GM23338 (cell line): ENCODE data around the gene APP. TPM values are rescaled to one million over a fixed set of nuclear protein-coding genes. Genes with fewer than 3 reads are reported as not detected.

ENCODE experiments used
- ATAC-seq: fragments of 200-7000 bp; cut with Tn5 transposase; 3 replicates; pipeline ENCODE4 v1.9.1; 2020
- DNase-seq: peaks from one replicate; pipeline ENCODE4 v3.0.0-alpha.2; 2015; ENCODE audit warnings: low spot score
- H2AFZ ChIP-seq: fragments of 200-600 bp; sonication (generic); 2 replicates; pipeline ENCODE4 v1.8.0; 2016; ENCODE audit warnings: antibody characterized with exemption, mild to moderate bottlenecking, moderate library complexity
- H3F3A ChIP-seq: fragments of 200-600 bp; sonication (generic); replicated peaks from 2 replicates; pipeline ENCODE4 v1.8.0; 2017; ENCODE audit warnings: antibody characterized with exemption, mixed run types, low read depth
- H3K27ac ChIP-seq: fragments of 200-600 bp; sonication (generic); 2 replicates; pipeline ENCODE4 v1.6.1; 2016; ENCODE audit warnings: low read depth
- H3K27me3 ChIP-seq: fragments of 200-600 bp; sonication (generic); 2 replicates; pipeline ENCODE4 v1.8.0; 2016; ENCODE audit warnings: mild to moderate bottlenecking, mixed run types, moderate library complexity; ENCODE audit not compliant: insufficient read depth
- H3K36me3 ChIP-seq: fragments of 200-600 bp; sonication (generic); 2 replicates; pipeline ENCODE4 v1.8.0; 2016; ENCODE audit warnings: mild to moderate bottlenecking; ENCODE audit not compliant: insufficient read depth
- H3K4me1 ChIP-seq: fragments of 200-600 bp; sonication (generic); 2 replicates; pipeline ENCODE4 v1.8.0; 2016; ENCODE audit warnings: mild to moderate bottlenecking, moderate library complexity; ENCODE audit not compliant: insufficient read depth
- H3K4me2 ChIP-seq: fragments of 200-600 bp; sonication (generic); 2 replicates; pipeline ENCODE4 v1.7.1; 2017; ENCODE audit warnings: mixed run types
- H3K4me3 ChIP-seq: fragments of 200-600 bp; sonication (generic); 2 replicates; pipeline ENCODE4 v1.6.1; 2016; ENCODE audit warnings: mixed run types
- H3K79me2 ChIP-seq: fragments of 200-600 bp; sonication (generic); replicated peaks from 2 replicates; pipeline ENCODE4 v1.8.0; 2017; ENCODE audit warnings: mild to moderate bottlenecking; ENCODE audit not compliant: insufficient read depth
- H3K9me2 ChIP-seq: fragments of 200-600 bp; sonication (generic); 2 replicates; pipeline ENCODE4 v1.8.0; 2017; ENCODE audit not compliant: insufficient read depth
- H4K20me1 ChIP-seq: fragments of 200-600 bp; sonication (generic); replicated peaks from 2 replicates; pipeline ENCODE4 v1.8.0; 2017; ENCODE audit warnings: mild to moderate bottlenecking; ENCODE audit not compliant: insufficient read depth
- H3K27ac Mint-ChIP-seq: 2 replicates; pipeline ENCODE4 v1.8.0; 2020; ENCODE audit warnings: inconsistent platforms, mild to moderate bottlenecking, moderate library complexity, mixed read lengths
- H3K27me3 Mint-ChIP-seq: 3 replicates; pipeline ENCODE4 v1.8.0; 2022; ENCODE audit warnings: low read depth, mild to moderate bottlenecking, moderate library complexity, mixed read lengths, inconsistent platforms; ENCODE audit not compliant: insufficient read depth, poor library complexity
- H3K36me3 Mint-ChIP-seq: 3 replicates; pipeline ENCODE4 v1.8.0; 2021; ENCODE audit warnings: low read depth, mild to moderate bottlenecking, inconsistent platforms, moderate library complexity, mixed read lengths
- H3K4me1 Mint-ChIP-seq: 3 replicates; pipeline ENCODE4 v1.8.0; 2020; ENCODE audit warnings: mild to moderate bottlenecking, inconsistent platforms, mixed read lengths
- H3K4me3 Mint-ChIP-seq: 3 replicates; pipeline ENCODE4 v1.8.0; 2021; ENCODE audit warnings: moderate library complexity, mild to moderate bottlenecking, inconsistent platforms, mixed read lengths
- H3K9me3 Mint-ChIP-seq: 3 replicates; pipeline ENCODE4 v1.8.0; 2020; ENCODE audit warnings: moderate library complexity, mild to moderate bottlenecking, inconsistent platforms, mixed read lengths
- CREB1 ChIP-seq: fragments of 250-450 bp; sonication (Bioruptor Pico); IDR thresholded peaks from 2 replicates; pipeline ENCODE4 v1.5.0; 2020; ENCODE audit warnings: low read depth, mild to moderate bottlenecking, moderate library complexity
- ETS1 ChIP-seq: IDR thresholded peaks from 2 replicates; pipeline ENCODE4 v1.6.1; 2016; ENCODE audit warnings: antibody characterized with exemption
- EZH2 ChIP-seq: fragments of 200-600 bp; sonication (generic); IDR thresholded peaks from one replicate; pipeline ENCODE4 v1.8.0; 2017; ENCODE audit warnings: antibody characterized with exemption, mild to moderate bottlenecking, low read depth; ENCODE audit not compliant: unreplicated experiment
- EZH2phosphoT487 ChIP-seq: fragments of 200-600 bp; sonication (generic); IDR thresholded peaks from one replicate; pipeline ENCODE4 v1.8.1; 2018; ENCODE audit warnings: antibody characterized with exemption; ENCODE audit not compliant: unreplicated experiment
- JUNB ChIP-seq: IDR thresholded peaks from one replicate; pipeline ENCODE4 v1.6.1; 2016; ENCODE audit warnings: antibody characterized with exemption; ENCODE audit not compliant: unreplicated experiment
- NANOG ChIP-seq: IDR thresholded peaks from 2 replicates; pipeline ENCODE4 v1.6.1; 2016; ENCODE audit warnings: antibody characterized with exemption, borderline replicate concordance
- POLR2AphosphoS5 ChIP-seq: IDR thresholded peaks from 2 replicates; pipeline ENCODE4 v1.6.1; 2016; ENCODE audit warnings: antibody characterized with exemption, low read depth
- STAT1 ChIP-seq: IDR thresholded peaks from one replicate; pipeline ENCODE4 v1.6.1; 2016; ENCODE audit warnings: antibody characterized with exemption; ENCODE audit not compliant: unreplicated experiment
- ZNF114 ChIP-seq: fragments of 250-450 bp; sonication (Bioruptor Pico); IDR thresholded peaks from 2 replicates; pipeline ENCODE4 v1.5.0; 2020; ENCODE audit warnings: mild to moderate bottlenecking, moderate library complexity
- ZNF331 ChIP-seq: fragments of 250-450 bp; sonication (Bioruptor Pico); IDR thresholded peaks from 2 replicates; pipeline ENCODE4 v1.5.0; 2020; ENCODE audit warnings: low read depth, mild to moderate bottlenecking, moderate library complexity
- ZNF462 ChIP-seq: fragments of 250-450 bp; sonication (Bioruptor Pico); IDR thresholded peaks from 2 replicates; pipeline ENCODE4 v1.5.0; 2020; ENCODE audit warnings: mild to moderate bottlenecking, moderate library complexity
- polyA plus RNA-seq: library from polyadenylated mRNA; unstranded; fragments of >200 nt; fragmentation: Nextera tagmentation; extraction: Ambion mirVana; gene quantifications from 2 replicates; pipeline ENCODE4 v1.2.1, GENCODE V29; 2016
- total RNA-seq: library from RNA; depleted of rRNA; stranded (reverse); fragments of >200 nt; shearing (Covaris generic); gene quantifications from 2 replicates; pipeline ENCODE4 v1.2.3, GENCODE V29; 2014
- TF ChIP-seq, protein P1 (sequence below): IDR thresholded peaks from one replicate; pipeline ENCODE4 v1.6.1; 2018; ENCODE audit warnings: antibody characterized with exemption; ENCODE audit not compliant: unreplicated experiment
- TF ChIP-seq, protein P2 (sequence below), 2 experiments: fragments of 200-600 bp in 1 of 2; sonication (generic) in 1 of 2; conservative IDR thresholded peaks; 2 replicates each; pipeline versions ENCODE4 v1.5.1 to v1.6.1; 2016 to 2017; ENCODE audit warnings: antibody characterized with exemption in 2 of 2, low read depth in 2 of 2, mild to moderate bottlenecking in 2 of 2, moderate library complexity in 1 of 2

The APP gene
- total and polyA plus RNA-seq, 2 experiments from 2014 or later: 69.4 to 444 TPM

- H3K4me1 ChIP-seq: no peaks in the 10 kb centered on the region
- H3K36me3 Mint-ChIP-seq: no peaks in the 10 kb centered on the region
- no peaks in the 10 kb centered on the region for H3K27me3 Mint-ChIP-seq
- TF ChIP-seq, protein P1, sequence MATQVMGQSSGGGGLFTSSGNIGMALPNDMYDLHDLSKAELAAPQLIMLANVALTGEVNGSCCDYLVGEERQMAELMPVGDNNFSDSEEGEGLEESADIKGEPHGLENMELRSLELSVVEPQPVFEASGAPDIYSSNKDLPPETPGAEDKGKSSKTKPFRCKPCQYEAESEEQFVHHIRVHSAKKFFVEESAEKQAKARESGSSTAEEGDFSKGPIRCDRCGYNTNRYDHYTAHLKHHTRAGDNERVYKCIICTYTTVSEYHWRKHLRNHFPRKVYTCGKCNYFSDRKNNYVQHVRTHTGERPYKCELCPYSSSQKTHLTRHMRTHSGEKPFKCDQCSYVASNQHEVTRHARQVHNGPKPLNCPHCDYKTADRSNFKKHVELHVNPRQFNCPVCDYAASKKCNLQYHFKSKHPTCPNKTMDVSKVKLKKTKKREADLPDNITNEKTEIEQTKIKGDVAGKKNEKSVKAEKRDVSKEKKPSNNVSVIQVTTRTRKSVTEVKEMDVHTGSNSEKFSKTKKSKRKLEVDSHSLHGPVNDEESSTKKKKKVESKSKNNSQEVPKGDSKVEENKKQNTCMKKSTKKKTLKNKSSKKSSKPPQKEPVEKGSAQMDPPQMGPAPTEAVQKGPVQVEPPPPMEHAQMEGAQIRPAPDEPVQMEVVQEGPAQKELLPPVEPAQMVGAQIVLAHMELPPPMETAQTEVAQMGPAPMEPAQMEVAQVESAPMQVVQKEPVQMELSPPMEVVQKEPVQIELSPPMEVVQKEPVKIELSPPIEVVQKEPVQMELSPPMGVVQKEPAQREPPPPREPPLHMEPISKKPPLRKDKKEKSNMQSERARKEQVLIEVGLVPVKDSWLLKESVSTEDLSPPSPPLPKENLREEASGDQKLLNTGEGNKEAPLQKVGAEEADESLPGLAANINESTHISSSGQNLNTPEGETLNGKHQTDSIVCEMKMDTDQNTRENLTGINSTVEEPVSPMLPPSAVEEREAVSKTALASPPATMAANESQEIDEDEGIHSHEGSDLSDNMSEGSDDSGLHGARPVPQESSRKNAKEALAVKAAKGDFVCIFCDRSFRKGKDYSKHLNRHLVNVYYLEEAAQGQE: no peak
- no peak for TF ChIP-seq EZH2
- TF ChIP-seq ZNF114 (CRISPR knock-in tag): no peak
- no peak for TF ChIP-seq ZNF462
- no peak for TF ChIP-seq ETS1
- TF ChIP-seq, protein P2, sequence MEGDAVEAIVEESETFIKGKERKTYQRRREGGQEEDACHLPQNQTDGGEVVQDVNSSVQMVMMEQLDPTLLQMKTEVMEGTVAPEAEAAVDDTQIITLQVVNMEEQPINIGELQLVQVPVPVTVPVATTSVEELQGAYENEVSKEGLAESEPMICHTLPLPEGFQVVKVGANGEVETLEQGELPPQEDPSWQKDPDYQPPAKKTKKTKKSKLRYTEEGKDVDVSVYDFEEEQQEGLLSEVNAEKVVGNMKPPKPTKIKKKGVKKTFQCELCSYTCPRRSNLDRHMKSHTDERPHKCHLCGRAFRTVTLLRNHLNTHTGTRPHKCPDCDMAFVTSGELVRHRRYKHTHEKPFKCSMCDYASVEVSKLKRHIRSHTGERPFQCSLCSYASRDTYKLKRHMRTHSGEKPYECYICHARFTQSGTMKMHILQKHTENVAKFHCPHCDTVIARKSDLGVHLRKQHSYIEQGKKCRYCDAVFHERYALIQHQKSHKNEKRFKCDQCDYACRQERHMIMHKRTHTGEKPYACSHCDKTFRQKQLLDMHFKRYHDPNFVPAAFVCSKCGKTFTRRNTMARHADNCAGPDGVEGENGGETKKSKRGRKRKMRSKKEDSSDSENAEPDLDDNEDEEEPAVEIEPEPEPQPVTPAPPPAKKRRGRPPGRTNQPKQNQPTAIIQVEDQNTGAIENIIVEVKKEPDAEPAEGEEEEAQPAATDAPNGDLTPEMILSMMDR (conservative IDR thresholded peaks at IDR 0.05; ENCODE audit: low read depth in 2 of 2): no peak
- TF ChIP-seq POLR2AphosphoS5: no peak
- no peak for TF ChIP-seq JUNB
- no peak for TF ChIP-seq NANOG
- no peak for TF ChIP-seq CREB1 (CRISPR knock-in tag)
- TF ChIP-seq STAT1: no peak
- TF ChIP-seq EZH2phosphoT487: no peak
- no peak for TF ChIP-seq ZNF331 (CRISPR knock-in tag)
- H3K4me2 ChIP-seq: no peak overlapping the region
- no peak overlapping the region for H2AFZ ChIP-seq
- no peak overlapping the region for H3K4me3 Mint-ChIP-seq
- H4K20me1 ChIP-seq: no peaks in the 10 kb centered on the region
- no peak overlapping the region for H3K27ac Mint-ChIP-seq
- no peaks in the 10 kb centered on the region for H3F3A ChIP-seq
- H3K4me3 ChIP-seq: no peak overlapping the region
- no peaks in the 10 kb centered on the region; the same call in 2 of the 3 replicates for H3K4me1 Mint-ChIP-seq
- no peaks in the 10 kb centered on the region for H3K36me3 ChIP-seq
- no peaks in the 10 kb centered on the region for H3K9me3 Mint-ChIP-seq
- DNase-seq (no peak), ATAC-seq (no peak)
- no peak overlapping the region for H3K27ac ChIP-seq
- no peaks in the 10 kb centered on the region for H3K27me3 ChIP-seq
- H3K79me2 ChIP-seq: no peaks in the 10 kb centered on the region
- H3K9me2 ChIP-seq: no peaks in the 10 kb centered on the region
Observed at GRCh38 chr21:25855576-25855975, 315.0 kb downstream of the APP start.
